IPS-15b (cell line): Measurements from ENCODE around the gene RUNX1.
"Not testable (repeated sequence)": the region's sequence is repeated elsewhere in the genome, so short reads cannot be mapped to it uniquely, and the experiment has no call there.

Source experiments
- H3K27me3 ChIP-seq: one replicate; pipeline ENCODE4 v1.6.1; 2013; ENCODE audit warnings: low read length; ENCODE audit not compliant: control insufficient read depth, insufficient read depth
- H3K36me3 ChIP-seq: one replicate; pipeline ENCODE4 v1.6.1; 2013; ENCODE audit warnings: low read length; ENCODE audit not compliant: control insufficient read depth, insufficient read depth
- H3K4me1 ChIP-seq: one replicate; pipeline ENCODE4 v1.6.1; 2013; ENCODE audit warnings: mild to moderate bottlenecking, low read length; ENCODE audit not compliant: control insufficient read depth, insufficient read depth
- H3K4me3 ChIP-seq: one replicate; pipeline ENCODE4 v1.5.1; 2013; ENCODE audit warnings: low read depth, low read length
- H3K9ac ChIP-seq: one replicate; pipeline ENCODE4 v1.6.1; 2013; ENCODE audit warnings: low read depth, mild to moderate bottlenecking, low read length
- H3K9me3 ChIP-seq: one replicate; pipeline ENCODE4 v1.6.1; 2013; ENCODE audit warnings: mild to moderate bottlenecking, low read length; ENCODE audit not compliant: control insufficient read depth, insufficient read depth

Gene RUNX1

GRCh38 chr21:34970167-34970500, 79.0 kb downstream of the RUNX1 start:
- H3K9ac ChIP-seq, result no peak overlapping the region
- H3K4me1 ChIP-seq, result no peaks in the 10 kb centered on the region
- H3K4me3 ChIP-seq, result no peak overlapping the region
- H3K9me3 ChIP-seq, result no peaks in the 10 kb centered on the region
- no peaks in the 10 kb centered on the region for H3K36me3 ChIP-seq
- no peaks in the 10 kb centered on the region for H3K27me3 ChIP-seq

GRCh38 chr21:34969423-34970166, 79.5 kb downstream of the RUNX1 start:
- H3K9me3 ChIP-seq, result no peaks in the 10 kb centered on the region
- H3K4me3 ChIP-seq, result no peak overlapping the region
- no peaks in the 10 kb centered on the region for H3K27me3 ChIP-seq
- no peaks in the 10 kb centered on the region for H3K36me3 ChIP-seq
- H3K4me1 ChIP-seq, result no peaks in the 10 kb centered on the region
- no peak overlapping the region for H3K9ac ChIP-seq

- no peak overlapping the region for H3K9ac ChIP-seq
- H3K27me3 ChIP-seq, result no peaks in the 10 kb centered on the region
- no peaks in the 10 kb centered on the region for H3K9me3 ChIP-seq
- H3K36me3 ChIP-seq, result no peaks in the 10 kb centered on the region
- no peaks in the 10 kb centered on the region for H3K4me1 ChIP-seq
- no peak overlapping the region for H3K4me3 ChIP-seq
Measured at GRCh38 chr21:34968414-34969333, 80.4 kb downstream of the RUNX1 start.

GRCh38 chr21:34967509-34968289, 81.4 kb downstream of the RUNX1 start:
- Histone ChIP-seq H3K9ac (no peak overlapping the region), H3K9me3 (no peaks in the 10 kb centered on the region), H3K4me3 (no peak overlapping the region), H3K36me3 (no peaks in the 10 kb centered on the region), H3K4me1 (no peaks in the 10 kb centered on the region), H3K27me3 (no peaks in the 10 kb centered on the region)

GRCh38 chr21:34966881-34967280, 82.2 kb downstream of the RUNX1 start:
- not testable (repeated sequence) for H3K36me3 ChIP-seq, H3K27me3 ChIP-seq, H3K4me1 ChIP-seq, H3K4me3 ChIP-seq, H3K9me3 ChIP-seq, H3K9ac ChIP-seq

GRCh38 chr21:34965200-34966174, 83.6 kb downstream of the RUNX1 start:
- no peaks in the 10 kb centered on the region for H3K27me3 ChIP-seq
- H3K9ac ChIP-seq, result no peak overlapping the region
- H3K36me3 ChIP-seq, result no peaks in the 10 kb centered on the region
- no peak overlapping the region for H3K4me3 ChIP-seq
- no peaks in the 10 kb centered on the region for H3K9me3 ChIP-seq
- no peaks in the 10 kb centered on the region for H3K4me1 ChIP-seq

- Histone ChIP-seq H3K9ac (no peak overlapping the region), H3K27me3 (no peaks in the 10 kb centered on the region), H3K4me3 (no peak overlapping the region), H3K4me1 (no peaks in the 10 kb centered on the region), H3K9me3 (no peaks in the 10 kb centered on the region), H3K36me3 (no peaks in the 10 kb centered on the region)
Measured at GRCh38 chr21:34962586-34963222, 86.4 kb downstream of the RUNX1 start.

GRCh38 chr21:34962136-34962535, 87.0 kb downstream of the RUNX1 start:
- H3K27me3 ChIP-seq, result no peaks in the 10 kb centered on the region
- no peaks in the 10 kb centered on the region for H3K36me3 ChIP-seq
- H3K4me1 ChIP-seq, result no peaks in the 10 kb centered on the region
- H3K4me3 ChIP-seq, result no peak overlapping the region
- H3K9me3 ChIP-seq, result no peaks in the 10 kb centered on the region
- H3K9ac ChIP-seq, result no peak overlapping the region

GRCh38 chr21:34960687-34961086, 88.4 kb downstream of the RUNX1 start:
- no peaks in the 10 kb centered on the region for H3K9me3 ChIP-seq
- no peaks in the 10 kb centered on the region for H3K36me3 ChIP-seq
- H3K27me3 ChIP-seq, result no peaks in the 10 kb centered on the region
- H3K9ac ChIP-seq, result no peak overlapping the region
- no peaks in the 10 kb centered on the region for H3K4me1 ChIP-seq
- H3K4me3 ChIP-seq, result no peak overlapping the region

- no peak overlapping the region for H3K4me3 ChIP-seq
- H3K9ac ChIP-seq, result no peak overlapping the region
- H3K9me3 ChIP-seq, result no peaks in the 10 kb centered on the region
- no peaks in the 10 kb centered on the region for H3K36me3 ChIP-seq
- H3K4me1 ChIP-seq, result no peaks in the 10 kb centered on the region
- H3K27me3 ChIP-seq, result no peaks in the 10 kb centered on the region
Measured at GRCh38 chr21:34959607-34960006, 89.5 kb downstream of the RUNX1 start.
